GM19239 (cell line): ENCODE results near the gene DPP9.
"Not testable (repeated sequence)": the region's sequence is repeated elsewhere in the genome, so short reads cannot be mapped to it uniquely, and the experiment has no call there.

ENCODE experiments used
- DNase-seq: peaks from one replicate; pipeline ENCODE4 v3.0.0; 2011; ENCODE audit warnings: low spot score; ENCODE audit not compliant: insufficient read length
- FAIRE-seq: peaks from 2 replicates; lab custom pipeline; 2011; peaks lifted over from hg19 to GRCh38; lab: Jason Lieb, UNC

Gene DPP9

DNA sequence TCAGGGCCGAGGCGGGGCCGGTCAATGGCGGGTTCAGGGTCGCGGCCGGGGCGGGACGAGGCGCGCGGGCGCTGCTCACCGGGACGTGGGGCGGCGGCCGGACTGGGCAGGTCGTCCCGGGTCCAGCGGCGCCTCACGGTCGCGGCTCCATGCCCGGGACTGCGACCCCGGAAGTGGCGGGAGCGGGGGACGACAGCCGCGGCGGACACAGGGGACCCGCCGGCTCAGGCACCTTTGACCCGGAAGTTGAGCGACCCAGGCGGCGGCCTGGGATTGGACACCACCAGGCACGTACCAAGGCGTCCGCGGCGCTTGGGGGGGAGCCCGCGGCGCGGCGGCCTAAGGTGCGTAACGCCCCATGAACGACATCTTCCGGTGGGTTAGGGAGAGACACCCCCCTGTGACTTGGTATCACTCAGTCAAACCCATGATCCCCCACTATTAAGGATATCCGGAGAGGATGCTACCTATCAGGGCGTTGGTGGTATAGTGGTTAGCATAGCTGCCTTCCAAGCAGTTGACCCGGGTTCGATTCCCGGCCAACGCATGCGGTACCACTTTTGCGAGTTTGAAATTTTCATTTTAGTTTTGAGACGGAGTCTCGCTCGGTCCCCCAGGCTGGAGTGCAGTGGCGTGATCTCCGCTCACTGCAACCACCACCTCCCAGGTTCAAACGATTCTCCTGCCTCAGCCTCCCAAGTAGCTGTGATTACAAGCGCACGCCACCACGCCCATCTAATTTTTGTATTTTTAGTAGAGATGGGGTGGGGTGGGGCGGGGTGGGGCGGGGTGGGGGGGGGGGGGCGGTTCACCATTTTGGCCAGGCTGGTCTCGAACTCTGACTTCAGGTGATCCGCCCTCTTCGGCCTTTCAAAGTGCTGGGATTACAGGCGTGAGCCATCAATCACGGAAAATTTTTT, at the start of gene DPP9:
DPP9 (minus strand) TSS at position 248 of the 920 bp plus-strand sequence. CDS start 3,936 bp downstream, outside the sequence.
- FAIRE-seq (peak; percentile 94), DNase-seq (peak; percentile 100)

DNA sequence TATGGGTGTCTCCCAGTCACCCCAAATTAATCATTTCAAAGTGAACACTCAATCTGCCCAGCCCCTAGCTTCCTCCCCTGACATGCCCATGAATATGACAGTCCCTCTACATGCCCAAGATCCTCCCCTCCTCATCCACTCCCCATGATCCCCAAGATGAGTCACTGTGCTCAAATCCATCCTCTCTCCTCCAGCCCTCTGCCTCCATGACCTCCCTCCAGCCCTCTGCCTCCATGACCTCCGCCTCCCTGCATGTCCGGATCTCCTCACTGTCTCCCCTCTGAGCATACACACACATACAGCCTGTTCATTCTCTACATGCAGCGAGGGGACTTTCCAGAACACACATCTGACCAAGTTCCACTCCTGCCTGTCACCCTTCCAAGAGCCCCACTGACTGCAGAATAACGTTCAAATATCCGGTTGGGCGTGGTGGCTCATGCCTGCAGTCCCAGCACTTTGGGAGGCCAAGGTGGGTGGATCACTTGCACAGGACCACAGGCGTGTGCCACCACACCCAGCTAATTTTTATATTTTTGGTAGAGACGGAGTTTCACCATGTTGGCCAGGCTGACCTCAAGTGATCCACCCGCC, 49.5 kb upstream of the DPP9 start:
- DNase-seq (no peak), FAIRE-seq (no peak)

DNA sequence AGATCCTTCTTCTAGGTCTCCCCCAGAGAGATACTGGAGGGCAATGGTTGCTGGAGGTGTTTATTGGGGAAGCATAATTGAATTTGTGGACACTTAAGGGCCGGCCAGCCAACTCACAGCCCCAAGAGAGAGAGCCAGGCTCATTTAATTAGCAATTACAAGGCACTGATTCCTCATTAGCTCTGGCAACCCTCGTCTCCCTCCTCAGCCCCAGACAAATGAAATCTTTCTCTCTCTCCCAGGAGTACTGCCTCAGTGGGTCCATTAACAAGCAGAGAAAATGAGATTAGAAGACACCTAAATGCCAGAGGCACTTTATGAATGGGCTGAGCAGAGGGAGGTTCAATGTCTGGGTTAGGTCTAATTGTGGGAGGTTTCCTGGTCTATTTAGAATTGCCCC, 48.9 kb upstream of the DPP9 start:
- FAIRE-seq, result no peak
- DNase-seq, result no peak

DNA sequence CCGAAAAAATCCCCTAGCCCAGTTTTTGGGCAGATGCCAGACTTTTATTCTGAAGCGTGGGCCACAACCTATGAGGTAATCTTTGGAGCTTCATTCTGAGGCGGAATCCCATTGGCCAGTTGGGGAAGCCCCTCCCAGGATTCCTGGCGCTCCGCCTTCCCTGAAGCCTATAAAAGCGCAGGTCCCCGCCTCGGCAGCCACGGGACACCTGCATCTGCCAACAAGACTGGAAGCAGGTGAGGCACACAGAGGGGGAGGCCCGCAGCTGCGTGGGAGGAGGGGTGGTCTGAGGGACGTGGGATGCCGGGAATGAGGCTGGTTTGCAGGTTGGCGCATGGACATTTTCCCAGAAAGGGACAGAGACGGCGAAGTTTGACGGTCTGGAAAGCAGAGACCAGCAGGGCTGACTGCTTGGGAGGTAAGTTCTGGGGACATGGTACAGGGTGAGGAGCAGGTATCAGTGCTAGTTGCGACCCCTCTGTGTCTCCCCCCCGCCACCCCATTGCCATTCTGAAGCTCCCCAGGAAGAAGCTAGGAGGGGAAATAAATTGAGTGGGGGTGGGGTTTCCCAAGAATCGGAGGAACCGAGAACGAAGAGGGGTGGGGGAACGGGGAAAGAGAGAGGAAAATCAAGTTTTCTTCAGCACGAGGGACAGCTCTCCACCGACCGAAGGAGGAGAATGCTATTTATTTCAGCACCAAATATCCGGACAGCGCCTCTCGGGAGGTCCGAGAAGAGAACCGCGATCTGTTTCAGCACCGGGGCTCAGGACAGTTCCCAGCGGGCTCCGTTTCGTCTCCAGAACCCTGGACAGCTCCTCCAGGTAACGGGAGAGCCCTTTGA, 45.5 kb upstream of the DPP9 start:
- FAIRE-seq (no peak), DNase-seq (peak; percentile 69)

GRCh38 chr19:4764393-4764660, 40.7 kb upstream of the DPP9 start:
- no peak for FAIRE-seq

DNA sequence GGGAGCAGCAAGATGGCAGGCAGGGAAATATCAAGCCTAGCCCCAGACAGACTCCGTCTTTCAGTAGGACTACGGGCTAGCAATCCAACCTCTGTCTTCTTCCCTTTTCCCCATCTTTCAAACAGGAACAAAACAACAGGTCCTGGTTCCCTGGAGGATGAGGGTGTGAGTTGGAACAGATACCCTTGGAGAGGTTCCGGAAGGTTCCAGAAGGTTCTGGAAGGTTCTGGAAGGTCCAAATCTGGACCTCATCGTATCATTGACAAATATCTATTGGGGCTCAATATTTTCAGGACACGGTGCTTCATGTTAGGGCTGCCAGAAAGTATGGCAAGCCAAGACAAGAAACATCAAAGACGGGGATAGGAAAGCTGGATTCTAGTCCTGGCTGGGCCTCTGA, 39.4 kb upstream of the DPP9 start:
- FAIRE-seq, result no peak
- no peak for DNase-seq

More at GRCh38 chr19:4764393-4764660, 40.7 kb upstream of the DPP9 start:
- no peak for DNase-seq

GRCh38 chr19:4760285-4760650, 36.6 kb upstream of the DPP9 start:
- FAIRE-seq (peak; percentile 26), DNase-seq (no peak)

DNA sequence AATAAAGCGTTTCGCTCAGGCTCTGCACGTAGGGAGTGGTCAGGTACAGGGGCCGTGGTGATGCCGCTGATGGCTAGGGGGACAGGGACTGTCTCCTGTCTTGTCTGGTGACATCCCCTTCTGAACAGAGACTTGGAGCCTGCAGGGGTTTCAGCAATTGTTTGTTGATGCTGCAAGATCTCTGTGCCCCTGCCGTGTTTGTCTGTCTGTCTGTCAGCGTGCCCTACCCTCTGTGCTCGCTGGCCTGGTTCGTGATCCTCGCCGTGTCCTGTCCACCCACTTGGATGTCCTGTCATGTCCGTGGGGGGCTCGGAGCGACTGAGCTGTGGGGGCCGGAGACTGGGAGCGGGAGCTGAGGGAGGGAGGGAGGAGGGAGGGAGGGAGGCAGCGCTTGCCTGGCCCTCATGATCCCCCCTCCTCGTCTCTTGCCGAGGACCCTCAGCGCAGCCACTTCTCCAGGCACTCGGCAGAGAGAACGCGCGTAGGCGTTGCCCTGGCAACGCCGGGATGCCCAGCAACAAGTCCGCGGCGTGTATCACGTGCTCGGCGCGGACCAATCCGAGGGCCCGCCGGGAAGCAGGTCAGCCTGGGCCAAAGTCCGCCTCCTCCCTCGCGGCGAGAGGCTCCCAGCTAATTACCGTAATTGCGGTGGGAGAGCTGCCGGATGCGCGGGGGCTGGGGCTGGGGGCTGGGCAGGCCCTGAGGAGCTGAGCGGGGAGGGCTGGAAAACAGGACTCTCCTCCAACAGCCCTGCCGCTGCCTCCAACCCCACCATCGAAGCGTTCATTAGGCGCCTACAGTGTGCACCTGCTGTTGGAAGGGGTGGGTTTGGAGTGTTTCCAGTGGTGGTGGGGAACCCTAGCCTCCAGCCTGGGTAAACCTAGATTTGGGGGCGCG, 36.0 kb upstream of the DPP9 start:
- FAIRE-seq (peak; percentile 83), DNase-seq (peak; percentile 97)

DNA sequence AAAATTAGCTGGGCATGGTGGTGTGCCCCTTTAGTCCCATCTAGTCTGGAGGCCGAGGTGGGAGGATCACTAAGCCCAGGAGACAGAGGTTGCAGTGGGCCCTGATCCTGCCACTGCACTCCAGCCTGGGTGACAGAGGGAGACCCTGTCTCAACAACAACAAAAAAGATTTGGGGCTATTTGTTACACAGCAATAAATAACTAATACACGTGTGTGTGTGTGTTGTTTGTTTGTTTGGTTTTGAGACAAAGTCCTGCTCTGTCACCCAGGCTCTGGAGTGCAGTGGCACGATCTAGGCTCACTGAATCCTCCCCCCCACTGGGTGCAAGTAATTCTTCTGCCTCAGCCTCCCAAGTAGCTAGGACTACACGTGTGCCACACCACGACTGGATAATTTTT, 35.0 kb upstream of the DPP9 start:
- DNase-seq (no peak), FAIRE-seq (no peak)

GRCh38 chr19:4758082-4758481, 34.4 kb upstream of the DPP9 start:
- FAIRE-seq, result no peak
- DNase-seq, result no peak

DNA sequence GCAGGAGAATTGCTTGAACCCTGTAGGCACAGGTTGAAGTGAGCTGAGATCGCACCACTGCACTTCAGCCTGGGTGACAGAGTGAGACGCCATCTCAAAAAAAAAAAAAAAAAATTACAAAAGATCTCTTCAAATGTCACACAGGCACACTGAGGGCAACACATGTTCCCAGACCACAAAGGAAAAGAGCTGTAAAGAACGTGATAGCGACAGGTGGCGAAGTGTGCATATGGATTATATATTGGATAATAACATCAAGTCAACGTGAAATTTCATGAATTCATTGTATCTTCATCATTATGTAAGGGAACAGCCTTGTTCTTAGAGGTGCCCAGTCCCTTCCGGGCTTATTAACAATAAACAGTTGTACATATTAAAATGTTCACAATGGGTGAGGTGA, 31.8 kb upstream of the DPP9 start:
- DNase-seq (no peak), FAIRE-seq (no peak)

DNA sequence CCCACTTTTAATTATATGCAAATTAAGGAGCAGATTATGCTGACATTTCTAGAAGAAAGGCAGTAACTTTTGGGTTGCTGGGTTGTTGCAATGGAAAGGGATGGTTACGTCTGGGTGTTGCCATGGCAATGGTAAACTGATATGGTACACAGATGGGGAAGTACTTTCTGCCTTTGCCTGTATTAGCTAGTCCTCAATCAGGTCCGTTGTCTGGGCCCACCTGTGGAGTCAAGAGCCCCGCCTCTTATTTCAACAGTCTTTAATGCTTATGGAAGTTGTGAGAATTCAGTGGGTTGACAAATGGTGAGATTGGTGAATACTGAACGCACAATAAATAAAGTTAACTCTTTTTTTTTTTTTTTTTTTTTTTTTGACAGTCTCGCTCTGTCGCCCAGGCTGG, 30.6 kb upstream of the DPP9 start:
- DNase-seq (no peak), FAIRE-seq (no peak)

GRCh38 chr19:4749870-4750590, 26.4 kb upstream of the DPP9 start:
- no peak for DNase-seq
- no peak for FAIRE-seq

GRCh38 chr19:4748589-4748988, 24.9 kb upstream of the DPP9 start:
- DNase-seq, result no peak
- FAIRE-seq, result no peak

GRCh38 chr19:4748185-4748584, 24.5 kb upstream of the DPP9 start:
- FAIRE-seq (no peak), DNase-seq (no peak)

DNA sequence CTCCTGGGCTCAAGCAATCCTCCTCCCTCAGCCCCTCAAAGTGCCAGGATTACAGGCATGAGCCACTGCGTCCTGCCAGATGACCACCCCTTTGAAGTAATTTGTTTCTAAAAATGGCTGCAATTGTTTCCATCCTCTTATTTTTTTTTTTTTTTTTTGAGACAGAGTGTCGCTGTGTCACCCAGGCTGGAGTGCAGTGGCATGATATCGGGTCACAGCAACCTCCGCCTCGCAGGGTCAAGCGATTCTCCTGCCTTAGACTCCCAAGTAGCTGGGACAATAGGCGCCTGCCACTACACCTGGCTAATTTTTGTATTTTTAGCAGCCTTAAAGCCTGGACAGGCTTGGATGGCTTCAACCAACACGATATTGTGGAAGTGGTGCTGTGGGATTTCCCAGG, 22.3 kb upstream of the DPP9 start:
- FAIRE-seq (no peak), DNase-seq (no peak)

GRCh38 chr19:4745175-4745574, 21.5 kb upstream of the DPP9 start:
- not testable (repeated sequence) for FAIRE-seq, DNase-seq

- FAIRE-seq (no peak), DNase-seq (no peak)
These were observed 21.0 kb upstream of the DPP9 start for GRCh38 chr19:4744451-4745174.
